Stomach (tissue), 9 donors: ENCODE data around the gene WDR86. TPM values are rescaled to one million over a fixed set of nuclear protein-coding genes. Genes with fewer than 3 reads are reported as not detected.

Source experiments
- DNase-seq, 2 donors: peaks; one replicate each; pipeline versions ENCODE4 v3.0.0 to v3.0.0-alpha.2; 2013 to 2019
- H3K27ac ChIP-seq, 5 donors: fragments of 200-600 bp in 4 of 5; sonication (generic) in 4 of 5; one replicate each; pipeline ENCODE4 v1.5.1; 2013 to 2019; ENCODE audit warnings: mild to moderate bottlenecking in 1 of 5, moderate library complexity in 1 of 5
- H3K27me3 ChIP-seq, 3 donors: fragments of 200-600 bp; sonication (generic); one replicate each; pipeline ENCODE4 v1.5.1; 2017 to 2019; ENCODE audit warnings: mixed run types in 1 of 3
- H3K36me3 ChIP-seq, 4 donors: fragments of 200-600 bp; sonication (generic); 1 replicate in 3 of 4; 2 replicates in 1 of 4; pipeline ENCODE4 v1.5.1; 2016 to 2019
- H3K4me1 ChIP-seq, 4 donors: fragments of 200-600 bp; sonication (generic); one replicate each; pipeline ENCODE4 v1.5.1; 2016 to 2019
- H3K4me3 ChIP-seq, 4 donors: fragments of 200-600 bp; sonication (generic) in 3 of 4; one replicate each; pipeline ENCODE4 v1.5.1; 2016 to 2019; ENCODE audit warnings: mild to moderate bottlenecking in 1 of 4
- H3K9me3 ChIP-seq, 4 donors: fragments of 200-600 bp; sonication (generic); one replicate each; pipeline ENCODE4 v1.5.1; 2016 to 2019
- EP300 ChIP-seq: sonication (generic); formaldehyde crosslinking; IDR thresholded peaks from one replicate; pipeline ENCODE4 v1.6.1; 2017; ENCODE audit warnings: antibody characterized with exemption
- POLR2A ChIP-seq, 4 donors: fragments of 450-650 bp; IDR thresholded peaks; one replicate each; pipeline ENCODE4 v1.6.1; 2016; ENCODE audit warnings: antibody characterized with exemption in 4 of 4, control low read depth in 2 of 4, mild to moderate bottlenecking in 1 of 4, moderate library complexity in 1 of 4
- POLR2AphosphoS5 ChIP-seq, 3 donors: sonication (generic); formaldehyde crosslinking; IDR thresholded peaks; one replicate each; pipeline ENCODE4 v1.6.1; 2016; ENCODE audit warnings: antibody characterized with exemption in 3 of 3
- WGBS, 5 donors: extraction: QIAGEN DNeasy Blood & Tissue Kit in 3 of 5; methylation state at CpG; one replicate each; pipeline versions ENCODE4 v1.1.5 to v1.1.7; 2013 to 2018; 5-methylcytosine and 5-hydroxymethylcytosine counted together
- intact Hi-C: fragments of 100-400 bp; cut with DNase I; formaldehyde crosslinking; loops from one replicate; pipeline ENCODE4 v1.15.1; 2023; ENCODE audit warnings: low total_unique reads
- polyA plus RNA-seq, 3 donors: library from polyadenylated mRNA; stranded (reverse); fragments of 200-250 nt; gene quantifications; one replicate each; pipeline ENCODE4 v1.2.3, GENCODE V29; 2013
- total RNA-seq, 5 donors: library from RNA; depleted of rRNA; stranded (reverse); fragments of >200 nt; gene quantifications; one replicate each; pipeline versions ENCODE4 v1.1.0 to v1.2.3, GENCODE V29; 2014 to 2016
- TF ChIP-seq, protein P1 (sequence below), 7 experiments: fragments of 450-650 bp in 4 of 7; fragments of 200-600 bp in 3 of 7; sonication (generic) in 3 of 7; IDR thresholded peaks; one replicate each; pipeline ENCODE4 v1.5.1; 2016 to 2019; ENCODE audit warnings: antibody characterized with exemption in 7 of 7, control low read depth in 2 of 7, mild to moderate bottlenecking in 1 of 7
- donor health status: healthy with polysubstance abuse.
- donor health status: Bipolar disorder and iron deficiency.
- donor health status: healthy.

WDR86 gene
- total and polyA plus RNA-seq, 8 donors = 1.2 to 15.8 (median 5.2) TPM

DNA sequence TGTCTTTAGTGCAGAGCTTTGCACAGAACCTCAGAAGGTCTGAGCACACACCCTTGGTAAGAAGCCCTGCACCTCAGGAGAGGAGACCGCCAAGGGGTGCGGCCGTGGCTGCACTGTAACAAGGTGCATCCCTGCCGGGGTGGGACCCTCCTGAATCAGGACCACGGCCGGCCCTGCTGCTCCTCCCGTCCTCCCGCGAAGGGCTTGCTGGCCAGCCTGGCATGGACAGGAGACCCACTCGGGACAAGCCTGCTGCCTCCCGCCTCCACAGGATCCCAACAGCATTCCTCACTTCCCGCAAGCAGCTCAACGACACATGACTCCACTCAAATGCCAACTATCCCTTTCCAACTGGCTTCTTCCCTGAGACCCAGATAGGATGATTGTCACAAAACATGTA, 12.8 kb downstream of the WDR86 start:
- Histone ChIP-seq H3K27me3 (peaks cover 0 to 33% (median 0%) of the 10 kb centered on the region in 3 donors), H3K4me3 (no peak overlapping the region), H3K36me3 (no peaks in the 10 kb centered on the region), H3K9me3 (no peaks in the 10 kb centered on the region), H3K27ac (no peak overlapping the region), H3K4me1 (no peaks in the 10 kb centered on the region)
- WGBS, 5 donors = 82 to 93% (median 90%) methylated on average over 10 to 13 of the region's 13 CpGs
- intact Hi-C loops = no loop called here
- no peak for TF ChIP-seq POLR2A (IDR thresholded peaks at IDR 0.05)
- TF ChIP-seq POLR2AphosphoS5 (IDR thresholded peaks at IDR 0.05) = no peak
- no peak for TF ChIP-seq EP300
- TF ChIP-seq, protein P1, sequence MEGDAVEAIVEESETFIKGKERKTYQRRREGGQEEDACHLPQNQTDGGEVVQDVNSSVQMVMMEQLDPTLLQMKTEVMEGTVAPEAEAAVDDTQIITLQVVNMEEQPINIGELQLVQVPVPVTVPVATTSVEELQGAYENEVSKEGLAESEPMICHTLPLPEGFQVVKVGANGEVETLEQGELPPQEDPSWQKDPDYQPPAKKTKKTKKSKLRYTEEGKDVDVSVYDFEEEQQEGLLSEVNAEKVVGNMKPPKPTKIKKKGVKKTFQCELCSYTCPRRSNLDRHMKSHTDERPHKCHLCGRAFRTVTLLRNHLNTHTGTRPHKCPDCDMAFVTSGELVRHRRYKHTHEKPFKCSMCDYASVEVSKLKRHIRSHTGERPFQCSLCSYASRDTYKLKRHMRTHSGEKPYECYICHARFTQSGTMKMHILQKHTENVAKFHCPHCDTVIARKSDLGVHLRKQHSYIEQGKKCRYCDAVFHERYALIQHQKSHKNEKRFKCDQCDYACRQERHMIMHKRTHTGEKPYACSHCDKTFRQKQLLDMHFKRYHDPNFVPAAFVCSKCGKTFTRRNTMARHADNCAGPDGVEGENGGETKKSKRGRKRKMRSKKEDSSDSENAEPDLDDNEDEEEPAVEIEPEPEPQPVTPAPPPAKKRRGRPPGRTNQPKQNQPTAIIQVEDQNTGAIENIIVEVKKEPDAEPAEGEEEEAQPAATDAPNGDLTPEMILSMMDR (IDR thresholded peaks at IDR 0.05) = no peak
- DNase-seq = no peak

- H3K36me3 ChIP-seq = no peaks in the 10 kb centered on the region
- intact Hi-C loops = no loop called here
- peaks cover 0 to 33% (median 0%) of the 10 kb centered on the region in 3 donors for H3K27me3 ChIP-seq
- H3K9me3 ChIP-seq = no peaks in the 10 kb centered on the region
- DNase-seq = no peak
- WGBS, 5 donors = 88 to 92% (median 91%) methylated on average over 9 to 10 of the region's 10 CpGs
- no peak overlapping the region for H3K4me3 ChIP-seq
- H3K4me1 ChIP-seq = no peaks in the 10 kb centered on the region
- TF ChIP-seq EP300 (no peak), POLR2AphosphoS5 (IDR thresholded peaks at IDR 0.05) (no peak), POLR2A (IDR thresholded peaks at IDR 0.05) (no peak)
- TF ChIP-seq, protein P1 (IDR thresholded peaks at IDR 0.05) = no peak
- H3K27ac ChIP-seq = no peak overlapping the region
Observed at GRCh38 chr7:151396328-151396970, 13.4 kb downstream of the WDR86 start.

GRCh38 chr7:151395036-151395367, 14.8 kb downstream of the WDR86 start:
- no peak for DNase-seq
- Histone ChIP-seq H3K9me3 (no peaks in the 10 kb centered on the region), H3K4me3 (no peak overlapping the region), H3K27me3 (peaks cover 0 to 23% (median 0%) of the 10 kb centered on the region in 3 donors), H3K27ac (no peak overlapping the region), H3K36me3 (no peaks in the 10 kb centered on the region), H3K4me1 (no peaks in the 10 kb centered on the region)
- TF ChIP-seq EP300 (no peak), POLR2AphosphoS5 (IDR thresholded peaks at IDR 0.05) (no peak), POLR2A (IDR thresholded peaks at IDR 0.05) (no peak)
- TF ChIP-seq, protein P1 (IDR thresholded peaks at IDR 0.05) = no peak
- WGBS, 5 donors = 70 to 88% (median 77%) methylated on average over 4 to 13 of the region's 13 CpGs
- intact Hi-C loops = no loop called here

DNA sequence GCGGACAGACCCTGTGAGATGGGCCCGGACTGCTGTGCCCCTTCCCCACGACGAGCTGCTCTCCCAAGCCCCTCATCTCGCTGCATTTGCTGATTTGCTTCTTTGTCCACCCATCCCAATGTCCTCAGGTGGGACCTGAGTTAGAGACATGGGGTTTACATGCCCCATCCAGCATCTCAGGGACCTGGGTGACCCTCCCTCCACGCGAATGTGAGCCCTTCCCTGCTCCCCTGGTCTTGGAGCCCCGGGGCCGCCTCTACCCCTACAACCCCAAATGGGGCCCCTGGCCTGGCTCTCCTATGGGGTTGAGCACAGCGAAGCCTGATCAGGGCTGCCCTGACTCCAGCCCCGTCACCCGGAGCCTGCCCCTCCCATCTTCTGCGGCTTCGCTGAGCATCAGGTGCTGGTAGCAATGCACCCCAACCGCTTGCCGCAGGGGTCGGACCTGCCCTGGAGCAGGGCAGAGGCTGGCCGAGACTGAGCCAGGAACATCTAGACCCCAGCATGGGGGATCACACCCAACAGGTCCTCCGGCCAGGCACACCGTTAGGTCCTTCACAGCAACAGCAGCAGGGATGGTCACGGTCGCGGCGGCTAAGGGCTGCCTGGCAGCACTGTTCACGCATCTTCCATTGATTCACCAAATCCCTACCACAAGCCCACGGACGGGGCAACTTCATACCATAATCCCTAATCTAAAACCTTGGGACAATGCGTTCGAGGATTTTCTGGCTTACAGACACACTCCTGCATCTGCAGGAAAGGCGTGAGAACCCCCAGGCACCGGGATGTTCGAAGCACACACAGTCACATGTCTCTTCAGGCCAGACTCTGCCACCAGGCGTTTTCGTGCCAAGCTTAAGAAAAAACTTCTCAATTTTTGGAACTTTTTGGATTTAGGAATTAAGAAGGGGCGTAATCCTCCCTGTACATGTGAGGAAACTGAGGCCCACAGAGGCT, 15.5 kb downstream of the WDR86 start:
- no peak overlapping the region for H3K4me3 ChIP-seq
- peaks cover 0 to 23% (median 0%) of the 10 kb centered on the region in 3 donors for H3K27me3 ChIP-seq
- TF ChIP-seq POLR2A (IDR thresholded peaks at IDR 0.05) (no peak), POLR2AphosphoS5 (IDR thresholded peaks at IDR 0.05) (no peak), EP300 (no peak)
- TF ChIP-seq, protein P1 (IDR thresholded peaks at IDR 0.05) = no peak
- intact Hi-C loops = no loop called here
- no peaks in the 10 kb centered on the region for H3K36me3 ChIP-seq
- no peaks in the 10 kb centered on the region for H3K9me3 ChIP-seq
- no peak for DNase-seq
- H3K27ac ChIP-seq = no peak overlapping the region
- 83 to 90% (median 85%) methylated on average over 33 to 35 of the region's 35 CpGs for WGBS, 5 donors
- no peaks in the 10 kb centered on the region for H3K4me1 ChIP-seq
